Limb (tissue), 2 donors: ENCODE data around the gene OPTC.
"Not testable (repeated sequence)": the region's sequence is repeated elsewhere in the genome, so short reads cannot be mapped to it uniquely, and the experiment has no call there.

Experiments used
- DNase-seq, 2 donors: peaks; one replicate each; pipeline ENCODE4 v3.0.0-alpha.2; 2016; ENCODE audit errors: extremely low spot score in 2 of 2

OPTC gene

GRCh38 chr1:203493901-203494300 lies at the start of gene OPTC:
TSS of gene OPTC (plus strand) at chr1:203494153. CDS start at chr1:203496006, 1,853 bp downstream.
- no peak for DNase-seq

GRCh38 chr1:203444171-203444576 lies 49.8 kb upstream of the OPTC start:
- no peak for DNase-seq

GRCh38 chr1:203447151-203447550 lies 46.8 kb upstream of the OPTC start:
- DNase-seq, result no peak

- DNase-seq, result not testable (repeated sequence)
Observed at GRCh38 chr1:203447598-203447997, 46.4 kb upstream of the OPTC start.

GRCh38 chr1:203448521-203449061 lies 45.4 kb upstream of the OPTC start:
- no peak for DNase-seq

GRCh38 chr1:203450001-203450400 lies 44.0 kb upstream of the OPTC start:
- DNase-seq, result no peak

GRCh38 chr1:203450479-203451149 lies 43.3 kb upstream of the OPTC start:
- no peak for DNase-seq

GRCh38 chr1:203451836-203452784 lies 41.8 kb upstream of the OPTC start:
- DNase-seq, result no peak

GRCh38 chr1:203453016-203453415 lies 40.9 kb upstream of the OPTC start:
- no peak for DNase-seq

- no peak for DNase-seq
Observed at GRCh38 chr1:203453616-203454015, 40.3 kb upstream of the OPTC start.

- DNase-seq, result no peak
Observed at GRCh38 chr1:203454986-203455471, 38.9 kb upstream of the OPTC start.

GRCh38 chr1:203455706-203456105 lies 38.2 kb upstream of the OPTC start:
- DNase-seq, result no peak

- DNase-seq, result no peak
Observed at GRCh38 chr1:203456577-203456976, 37.4 kb upstream of the OPTC start.

- no peak for DNase-seq
Observed at GRCh38 chr1:203458078-203458477, 35.9 kb upstream of the OPTC start.

- DNase-seq, result no peak
Observed at GRCh38 chr1:203459671-203460201, 34.2 kb upstream of the OPTC start.

GRCh38 chr1:203461717-203462116 lies 32.2 kb upstream of the OPTC start:
- no peak for DNase-seq

GRCh38 chr1:203462143-203462542 lies 31.8 kb upstream of the OPTC start:
- DNase-seq, result no peak

- no peak for DNase-seq
Observed at GRCh38 chr1:203462878-203463277, 31.1 kb upstream of the OPTC start.

GRCh38 chr1:203463469-203464062 lies 30.4 kb upstream of the OPTC start:
- no peak for DNase-seq

GRCh38 chr1:203464226-203464625 lies 29.7 kb upstream of the OPTC start:
- DNase-seq, result no peak

GRCh38 chr1:203464743-203465142 lies 29.2 kb upstream of the OPTC start:
- DNase-seq, result no peak
